ENCODE data around the gene GNG2. TPM values are rescaled to one million over a fixed set of nuclear protein-coding genes. Genes with fewer than 3 reads are reported as not detected.

Gene GNG2
- total RNA-seq, 4 donors from 2014 or later, result 0.77 to 62.1 (median 10.3) TPM

GRCh38 chr14:51954657-51955056 lies 94.2 kb downstream of the GNG2 start:
- H3K27ac ChIP-seq, result no peak overlapping the region
- H3K4me3 ChIP-seq, result no peak overlapping the region
- no peaks in the 10 kb centered on the region for H3K4me1 ChIP-seq
- TF ChIP-seq CTCF (IDR thresholded peaks at IDR 0.05), result no peak
- no peak for TF ChIP-seq POLR2A (IDR thresholded peaks at IDR 0.05)
- H3K9me3 ChIP-seq, result no peaks in the 10 kb centered on the region
- DNase-seq, result no peak
- no peaks in the 10 kb centered on the region for H3K27me3 ChIP-seq
- peaks cover 0 to 2% of the 10 kb centered on the region in 2 donors for H3K36me3 ChIP-seq
- intact Hi-C loops (cut with DNase I; ENCODE audit: low total_unique reads), result no loop called here

- Histone ChIP-seq H3K27ac (no peak overlapping the region), H3K9me3 (no peaks in the 10 kb centered on the region), H3K4me1 (peaks cover 0 to 3% of the 10 kb centered on the region in 2 donors), H3K4me3 (no peak overlapping the region), H3K27me3 (no peaks in the 10 kb centered on the region), H3K36me3 (peaks cover 0 to 2% of the 10 kb centered on the region in 2 donors)
- no peak for DNase-seq
- intact Hi-C loops (cut with DNase I; ENCODE audit: low total_unique reads), result no loop called here
- no peak for TF ChIP-seq CTCF (IDR thresholded peaks at IDR 0.05)
- no peak for TF ChIP-seq POLR2A (IDR thresholded peaks at IDR 0.05)
These were observed 97.5 kb downstream of the GNG2 start for GRCh38 chr14:51957950-51958349.

- peaks cover 0 to 9% of the 10 kb centered on the region in 2 donors for H3K4me1 ChIP-seq
- no peak overlapping the region for H3K27ac ChIP-seq
- intact Hi-C loops (cut with DNase I; ENCODE audit: low total_unique reads), result no loop called here
- TF ChIP-seq POLR2A (IDR thresholded peaks at IDR 0.05) (no peak), CTCF (IDR thresholded peaks at IDR 0.05) (no peak)
- H3K9me3 ChIP-seq, result no peaks in the 10 kb centered on the region
- H3K36me3 ChIP-seq, result peaks cover 0 to 2% of the 10 kb centered on the region in 2 donors
- DNase-seq, result no peak
- H3K27me3 ChIP-seq, result no peaks in the 10 kb centered on the region
- no peak overlapping the region for H3K4me3 ChIP-seq
These were observed 99.5 kb downstream of the GNG2 start for GRCh38 chr14:51959928-51960327.

DNA sequence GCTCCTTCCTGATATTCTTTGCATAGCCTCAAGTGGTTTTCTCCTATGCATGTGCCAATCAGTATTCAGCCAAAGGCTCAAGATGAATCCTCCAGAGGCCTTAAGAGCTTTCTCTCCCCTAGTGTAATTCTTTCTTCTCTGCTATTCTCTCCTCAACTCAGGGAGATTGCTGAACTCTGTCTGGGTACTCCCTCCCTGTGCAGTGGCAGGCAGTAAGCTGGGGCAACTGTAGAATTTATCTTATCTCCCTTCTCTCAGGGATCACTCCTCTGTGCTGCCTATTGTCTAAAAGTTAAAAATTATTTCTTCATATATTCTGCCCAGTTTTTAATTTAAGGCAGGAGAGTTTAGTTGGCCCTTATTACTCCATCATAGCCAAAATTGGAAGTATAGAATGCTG lies 100.5 kb downstream of the GNG2 start:
- peaks cover 0 to 9% of the 10 kb centered on the region in 2 donors for H3K4me1 ChIP-seq
- H3K27me3 ChIP-seq, result no peaks in the 10 kb centered on the region
- no peak overlapping the region for H3K27ac ChIP-seq
- TF ChIP-seq POLR2A (IDR thresholded peaks at IDR 0.05), result no peak
- TF ChIP-seq CTCF (IDR thresholded peaks at IDR 0.05), result no peak
- no peaks in the 10 kb centered on the region for H3K36me3 ChIP-seq
- no peak for DNase-seq
- no peaks in the 10 kb centered on the region for H3K9me3 ChIP-seq
- intact Hi-C loops (cut with DNase I; ENCODE audit: low total_unique reads), result no loop called here
- no peak overlapping the region for H3K4me3 ChIP-seq

DNA sequence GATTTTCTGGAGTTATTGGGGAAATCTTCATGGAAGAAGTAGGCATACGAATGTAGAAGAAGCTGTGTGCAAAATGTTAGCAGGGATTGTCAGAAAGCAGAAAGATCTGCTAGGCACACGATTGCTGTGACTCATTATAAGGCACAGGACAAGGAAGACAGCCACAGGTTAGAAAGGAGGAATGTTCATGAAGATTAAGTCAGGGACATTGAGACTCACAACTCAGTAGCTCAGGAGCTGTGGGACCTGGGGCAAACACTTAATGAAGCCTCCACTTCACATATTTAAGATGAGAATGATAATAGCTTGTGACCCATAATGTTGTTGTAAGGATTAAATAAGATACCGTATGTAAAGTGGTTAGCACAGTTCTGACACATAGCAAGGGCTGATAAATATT lies 102.3 kb downstream of the GNG2 start:
- Histone ChIP-seq H3K9me3 (no peaks in the 10 kb centered on the region), H3K27ac (no peak overlapping the region), H3K4me3 (no peak overlapping the region), H3K27me3 (no peaks in the 10 kb centered on the region), H3K4me1 (peaks cover 0 to 9% of the 10 kb centered on the region in 2 donors), H3K36me3 (no peaks in the 10 kb centered on the region)
- DNase-seq, result no peak
- TF ChIP-seq CTCF (IDR thresholded peaks at IDR 0.05), result no peak
- no peak for TF ChIP-seq POLR2A (IDR thresholded peaks at IDR 0.05)
- intact Hi-C loops (cut with DNase I; ENCODE audit: low total_unique reads), result no loop called here

Measured in uterus (tissue), 4 donors.